ENCODE measurements around the gene RHBDL1.

Gene RHBDL1

GRCh38 chr16:637081-638018 lies 38.1 kb upstream of the RHBDL1 start:
- peak; percentile 53 for DNase-seq

GRCh38 chr16:638034-638543 lies 37.4 kb upstream of the RHBDL1 start:
- DNase-seq: no peak

GRCh38 chr16:638836-639235 lies 36.6 kb upstream of the RHBDL1 start:
- no peak for DNase-seq

- no peak for DNase-seq
These were observed 34.9 kb upstream of the RHBDL1 start for GRCh38 chr16:640614-641013.

GRCh38 chr16:641326-642188 lies 33.9 kb upstream of the RHBDL1 start, which contains the start of gene MCRIP2:
Gene MCRIP2, plus strand, starts transcription at chr16:641828. Its CDS starts 164 bp downstream, at chr16:641992.
- peak; percentile 55 for DNase-seq

- DNase-seq: no peak
These were observed 33.1 kb upstream of the RHBDL1 start for GRCh38 chr16:642189-643049.

GRCh38 chr16:643050-643368 lies 32.5 kb upstream of the RHBDL1 start:
- no peak for DNase-seq

- no peak for DNase-seq
These were observed 30.9 kb upstream of the RHBDL1 start for GRCh38 chr16:644556-644955.

GRCh38 chr16:645852-646678 lies 29.4 kb upstream of the RHBDL1 start:
- DNase-seq: no peak

- no peak for DNase-seq
These were observed 28.7 kb upstream of the RHBDL1 start for GRCh38 chr16:646679-647172.

- no peak for DNase-seq
These were observed 28.1 kb upstream of the RHBDL1 start for GRCh38 chr16:647173-647902.

GRCh38 chr16:648071-648780 lies 27.2 kb upstream of the RHBDL1 start:
- DNase-seq: peak; percentile 37

GRCh38 chr16:648781-649589 lies 26.5 kb upstream of the RHBDL1 start, which contains the start of gene WDR90:
Gene WDR90, plus strand, starts transcription at chr16:649365. Its CDS starts 52 bp downstream, at chr16:649417.
- DNase-seq: peak; percentile 72

- DNase-seq: no peak
These were observed 25.8 kb upstream of the RHBDL1 start for GRCh38 chr16:649631-650030.

- DNase-seq: no peak
These were observed 23.6 kb upstream of the RHBDL1 start for GRCh38 chr16:651844-652243.

- DNase-seq: no peak
These were observed 22.8 kb upstream of the RHBDL1 start for GRCh38 chr16:652454-653305.

- no peak for DNase-seq
These were observed 21.4 kb upstream of the RHBDL1 start for GRCh38 chr16:654034-654433.

- no peak for DNase-seq
These were observed 18.0 kb upstream of the RHBDL1 start for GRCh38 chr16:657487-657886.
